Activated CD4-positive, alpha-beta T cell treated with anti-CD3 and anti-CD28 coated beads, Interleukin-2, Interleukin-4, amounts not matched to agents 100 ng/mL and 50 ng/mL, durations not matched to agents 16 hours and 8 hours (primary cell): ENCODE data around the gene MAPKBP1.

Source experiments
- DNase-seq: peaks from one replicate; pipeline ENCODE4 v3.0.0-alpha.2; 2020; ENCODE audit warnings: low spot score

The MAPKBP1 gene

GRCh38 chr15:41870689-41871081 is 96.4 kb downstream of the MAPKBP1 start:
- DNase-seq, result peak; percentile 60

- no peak for DNase-seq
Observed at GRCh38 chr15:41871175-41871905, 97.1 kb downstream of the MAPKBP1 start.

GRCh38 chr15:41872166-41872747 is 98.0 kb downstream of the MAPKBP1 start:
- DNase-seq, result no peak

- DNase-seq, result no peak
Observed at GRCh38 chr15:41873711-41874110, 99.4 kb downstream of the MAPKBP1 start.

- DNase-seq, result no peak
Observed at GRCh38 chr15:41874736-41875135, 100.5 kb downstream of the MAPKBP1 start.

- no peak for DNase-seq
Observed at GRCh38 chr15:41876007-41876406, 101.7 kb downstream of the MAPKBP1 start.

- DNase-seq, result no peak
Observed at GRCh38 chr15:41876689-41877088, 102.4 kb downstream of the MAPKBP1 start.
